ENCODE data around the gene UBAC2.

GRCh38 chr13:99278200-99278599 is 77.5 kb downstream of the UBAC2 start:
- TF ChIP-seq EP300 (IDR thresholded peaks at IDR 0.05), result no peak
- no peak for TF ChIP-seq CTCF (IDR thresholded peaks at IDR 0.05)
- no peak for TF ChIP-seq POLR2AphosphoS5 (IDR thresholded peaks at IDR 0.05)
- no peak for TF ChIP-seq POLR2A (IDR thresholded peaks at IDR 0.05)

Measured in suprapubic skin (tissue), 4 donors.